ENCODE measurements around the gene EPS8L2. TPM values are rescaled to one million over a fixed set of nuclear protein-coding genes. Genes with fewer than 3 reads are reported as not detected.

Gene EPS8L2
- total RNA-seq, 1 donor from 2014 or later = 129 TPM

GRCh38 chr11:776263-776560 is 70.2 kb downstream of the EPS8L2 start:
- Mint-ChIP-seq H3K4me1 (ENCODE audit: low read depth, unreplicated experiment) (peaks cover 8% of the 10 kb centered on the region), H3K27me3 (ENCODE audit: low read depth, unreplicated experiment) (no peaks in the 10 kb centered on the region), H3K36me3 (ENCODE audit: low read depth, unreplicated experiment) (peaks cover 4% of the 10 kb centered on the region), H3K27ac (ENCODE audit: unreplicated experiment) (peak overlapping the region; percentile 80), H3K9me3 (ENCODE audit: unreplicated experiment) (no peaks in the 10 kb centered on the region), H3K4me3 (ENCODE audit: unreplicated experiment) (peak overlapping the region; percentile 93)
- Histone ChIP-seq H3K9me3 (ENCODE audit: insufficient read depth, low read depth, low read length) (no peaks in the 10 kb centered on the region), H4K20me1 (ENCODE audit: insufficient read depth, low read length) (peaks cover 68% of the 10 kb centered on the region), H3K27ac (ENCODE audit: low read depth, low read length) (peak overlapping the region; percentile 77), H3K4me2 (ENCODE audit: low read length) (peak overlapping the region; percentile 100), H3K4me1 (ENCODE audit: insufficient read depth, low read length) (peaks cover 27% of the 10 kb centered on the region), H3K9ac (ENCODE audit: low read length) (peak overlapping the region; percentile 91), H3K27me3 (ENCODE audit: insufficient read depth, low read length) (no peaks in the 10 kb centered on the region), H3K36me3 (ENCODE audit: insufficient read depth, low read length) (no peaks in the 10 kb centered on the region), H3K79me2 (ENCODE audit: insufficient read depth, low read length) (peaks cover 89% of the 10 kb centered on the region), H3K4me3 (ENCODE audit: insufficient read depth, low read depth, low read length) (peak overlapping the region; percentile 83), H2AFZ (ENCODE audit: low read depth, low read length) (peak overlapping the region; percentile 18)
- FAIRE-seq = no peak
- TF ChIP-seq CTCF (IDR thresholded peaks at IDR 0.05; ENCODE audit: insufficient read depth, low read depth, low read length) (no peak), EZH2 (IDR thresholded peaks at IDR 0.05; ENCODE audit: insufficient read depth, low read length) (no peak)
- DNase-seq (ENCODE audit: low read depth) = no peak

DNA sequence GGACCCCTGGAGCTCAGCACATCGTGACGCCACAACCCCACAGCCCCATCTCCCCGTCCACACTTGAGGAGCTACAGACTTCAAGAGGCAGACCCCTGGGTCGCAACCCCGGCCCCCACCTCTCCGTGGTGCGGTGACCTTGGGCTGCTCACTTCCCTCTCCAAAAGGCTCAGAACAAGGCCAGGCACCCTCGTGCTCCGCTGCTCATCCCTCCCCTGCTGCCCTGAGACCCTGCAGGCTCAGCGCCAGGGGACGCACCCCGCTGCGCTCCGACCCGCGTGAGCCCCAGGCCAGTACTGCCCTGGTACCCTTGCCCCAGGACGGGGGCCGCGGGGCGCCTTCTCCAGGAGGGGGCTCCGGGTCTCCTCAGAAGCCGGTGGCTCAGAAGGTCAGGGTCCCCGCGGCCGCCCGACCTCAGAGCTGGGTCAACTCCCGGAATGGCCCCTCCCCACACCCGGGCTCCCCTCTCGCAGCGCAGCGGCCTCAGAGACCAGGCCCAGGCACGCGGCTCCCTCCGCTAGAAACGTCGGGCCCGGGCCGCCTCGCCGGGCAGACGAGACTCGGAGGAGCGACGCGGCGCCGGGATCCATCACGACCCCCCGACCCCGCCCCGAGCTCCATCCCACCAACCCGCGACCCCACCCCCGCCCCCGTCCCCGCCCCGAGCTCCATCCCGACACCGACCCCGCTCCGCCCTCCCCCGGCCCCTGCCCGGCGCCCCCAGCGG is 70.7 kb downstream of the EPS8L2 start:
- H3K27ac ChIP-seq (ENCODE audit: low read depth, low read length) = peak overlapping the region; percentile 80
- TF ChIP-seq EZH2 (IDR thresholded peaks at IDR 0.05; ENCODE audit: insufficient read depth, low read length) = no peak
- TF ChIP-seq CTCF (IDR thresholded peaks at IDR 0.05; ENCODE audit: insufficient read depth, low read depth, low read length) = no peak
- DNase-seq (ENCODE audit: low read depth) (no peak), FAIRE-seq (no peak)
- Mint-ChIP-seq H3K9me3 (ENCODE audit: unreplicated experiment) (no peaks in the 10 kb centered on the region), H3K4me1 (ENCODE audit: low read depth, unreplicated experiment) (peaks cover 8% of the 10 kb centered on the region), H3K27ac (ENCODE audit: unreplicated experiment) (peak overlapping the region; percentile 80), H3K27me3 (ENCODE audit: low read depth, unreplicated experiment) (no peaks in the 10 kb centered on the region), H3K4me3 (ENCODE audit: unreplicated experiment) (peak overlapping the region; percentile 93), H3K36me3 (ENCODE audit: low read depth, unreplicated experiment) (peaks cover 4% of the 10 kb centered on the region)
- peaks cover 85% of the 10 kb centered on the region for H3K79me2 ChIP-seq (ENCODE audit: insufficient read depth, low read length)
- H3K27me3 ChIP-seq (ENCODE audit: insufficient read depth, low read length) = no peaks in the 10 kb centered on the region
- no peaks in the 10 kb centered on the region for H3K36me3 ChIP-seq (ENCODE audit: insufficient read depth, low read length)
- peak overlapping the region; percentile 86 for H2AFZ ChIP-seq (ENCODE audit: low read depth, low read length)
- H4K20me1 ChIP-seq (ENCODE audit: insufficient read depth, low read length) = peaks cover 65% of the 10 kb centered on the region
- peak overlapping the region; percentile 83 for H3K4me3 ChIP-seq (ENCODE audit: insufficient read depth, low read depth, low read length)
- H3K9me3 ChIP-seq (ENCODE audit: insufficient read depth, low read depth, low read length) = no peaks in the 10 kb centered on the region
- H3K9ac ChIP-seq (ENCODE audit: low read length) = peak overlapping the region; percentile 91
- peaks cover 27% of the 10 kb centered on the region for H3K4me1 ChIP-seq (ENCODE audit: insufficient read depth, low read length)
- peak overlapping the region; percentile 100 for H3K4me2 ChIP-seq (ENCODE audit: low read length)

Other genes with a start within 250 kb of the EPS8L2 start
- 117 and 130 TPM in 2 replicates for gene RNH1, start 199.0 kb upstream of the EPS8L2 start, total RNA-seq
- gene HRAS, start 170.7 kb upstream of the EPS8L2 start, total RNA-seq = 78.5 and 84.2 TPM in 2 replicates
- 0.82 and 1.8 TPM in 2 replicates for gene LRRC56, start 168.7 kb upstream of the EPS8L2 start, total RNA-seq
- 2.5 and 2.8 TPM in 2 replicates for gene LMNTD2, start 145.5 kb upstream of the EPS8L2 start, total RNA-seq
- 31.1 and 32.3 TPM in 2 replicates for gene RASSF7, start 145.3 kb upstream of the EPS8L2 start, total RNA-seq
- gene PHRF1, start 129.8 kb upstream of the EPS8L2 start, total RNA-seq = 38.0 and 38.3 TPM in 2 replicates
- gene IRF7, start 90.3 kb upstream of the EPS8L2 start, total RNA-seq = 75.4 and 80.6 TPM in 2 replicates
- 0.12 TPM in 1 of 2 replicates, not detected in the other for gene CDHR5, start 81.3 kb upstream of the EPS8L2 start, total RNA-seq
- 2.0 and 4.0 TPM in 2 replicates for gene SCT, start 79.0 kb upstream of the EPS8L2 start, total RNA-seq
- 9.9 and 12.0 TPM in 2 replicates for gene DRD4, start 69.0 kb upstream of the EPS8L2 start, total RNA-seq
- 44.1 and 48.9 TPM in 2 replicates for gene DEAF1, start 11.0 kb upstream of the EPS8L2 start, total RNA-seq
- gene TMEM80, start 10.4 kb upstream of the EPS8L2 start, total RNA-seq = 16.1 and 18.4 TPM in 2 replicates
- 150 and 155 TPM in 2 replicates for gene TALDO1, start 41.2 kb downstream of the EPS8L2 start, total RNA-seq
- gene GATD1, start 71.3 kb downstream of the EPS8L2 start, total RNA-seq = 51.9 and 60.0 TPM in 2 replicates
- 0.59 and 0.62 TPM in 2 replicates for gene CEND1, start 83.9 kb downstream of the EPS8L2 start, total RNA-seq
- 20.5 and 21.4 TPM in 2 replicates for gene SLC25A22, start 92.0 kb downstream of the EPS8L2 start, total RNA-seq
- gene PIDD1, start 99.0 kb downstream of the EPS8L2 start, total RNA-seq = 22.2 and 26.8 TPM in 2 replicates
- 1,592 and 1,666 TPM in 2 replicates for gene RPLP2, start 103.7 kb downstream of the EPS8L2 start, total RNA-seq
- gene PNPLA2, start 112.7 kb downstream of the EPS8L2 start, total RNA-seq = 46.8 and 50.8 TPM in 2 replicates
- gene CRACR2B, start 121.7 kb downstream of the EPS8L2 start, total RNA-seq = 2.6 TPM in 2 replicates
- gene CD151, start 126.7 kb downstream of the EPS8L2 start, total RNA-seq = 414 and 421 TPM in 2 replicates
- 194 and 212 TPM in 2 replicates for gene POLR2L, start 136.3 kb downstream of the EPS8L2 start, total RNA-seq
- gene TSPAN4, start 136.6 kb downstream of the EPS8L2 start, total RNA-seq = 69.5 and 75.5 TPM in 2 replicates
- 72.6 and 74.6 TPM in 2 replicates for gene CHID1, start 204.6 kb downstream of the EPS8L2 start, total RNA-seq
- gene AP2A2, start 219.6 kb downstream of the EPS8L2 start, total RNA-seq = 105 and 110 TPM in 2 replicates

Data from astrocyte (in vitro differentiated cells and primary cell).